ENCODE results near the gene ADD1.

ADD1 gene

GRCh38 chr4:2806390-2807355 lies 37.0 kb upstream of the ADD1 start:
- DNase-seq = no peak

GRCh38 chr4:2807571-2807970 lies 36.1 kb upstream of the ADD1 start:
- DNase-seq = no peak

- DNase-seq = no peak
These were observed 35.6 kb upstream of the ADD1 start for GRCh38 chr4:2808001-2808400.

GRCh38 chr4:2809610-2810180 lies 33.9 kb upstream of the ADD1 start:
- no peak for DNase-seq

GRCh38 chr4:2810388-2810787 lies 33.3 kb upstream of the ADD1 start:
- no peak for DNase-seq

GRCh38 chr4:2811830-2812611 lies 31.6 kb upstream of the ADD1 start:
- peak; percentile 31 for DNase-seq

- no peak for DNase-seq
These were observed 30.9 kb upstream of the ADD1 start for GRCh38 chr4:2812612-2813354.

GRCh38 chr4:2813446-2814405 lies 29.9 kb upstream of the ADD1 start:
- DNase-seq = no peak

GRCh38 chr4:2814627-2815270 lies 28.9 kb upstream of the ADD1 start:
- no peak for DNase-seq

GRCh38 chr4:2816401-2816954 lies 27.2 kb upstream of the ADD1 start:
- no peak for DNase-seq

GRCh38 chr4:2817137-2817536 lies 26.5 kb upstream of the ADD1 start:
- no peak for DNase-seq

- DNase-seq = no peak
These were observed 25.8 kb upstream of the ADD1 start for GRCh38 chr4:2817701-2818350.

- DNase-seq = no peak
These were observed 25.2 kb upstream of the ADD1 start for GRCh38 chr4:2818351-2818939.

- no peak for DNase-seq
These were observed 24.1 kb upstream of the ADD1 start for GRCh38 chr4:2819244-2820215.

- DNase-seq = no peak
These were observed 23.2 kb upstream of the ADD1 start for GRCh38 chr4:2820216-2820982.

- no peak for DNase-seq
These were observed 21.0 kb upstream of the ADD1 start for GRCh38 chr4:2822461-2823300.

GRCh38 chr4:2823301-2823670 lies 20.4 kb upstream of the ADD1 start:
- no peak for DNase-seq

Data from activated CD4-positive, alpha-beta T cell treated with anti-CD3 and anti-CD28 coated beads for 1 hour (primary cell).